IMR-90 (cell line): ENCODE measurements around the gene SMG5. TPM values are rescaled to one million over a fixed set of nuclear protein-coding genes. Genes with fewer than 3 reads are reported as not detected.

Experiments
- ATAC-seq: fragments of 200-7000 bp; cut with Tn5 transposase; 2 replicates; pipeline ENCODE4 v1.9.1; 2020; ENCODE audit warnings: low read depth, mild to moderate bottlenecking, moderate library complexity
- BruUV-seq: library from RNA; stranded (reverse); fragments of 400-500 nt; replicated peaks from 2 replicates; lab custom pipeline; 2021; lab: Mats Ljungman, UMichigan
- CTCF ChIA-PET: fragments of 300-600 bp; formaldehyde crosslinking; extraction: SDS; loops from one replicate; lab custom pipeline; 2021; ENCODE audit warnings: antibody characterized with exemption; lab: Yijun Ruan, JAX
- POLR2A ChIA-PET: fragments of 300-600 bp; sonication (Branson Sonifier 250); formaldehyde crosslinking; loops from one replicate; lab custom pipeline; 2022; ENCODE audit warnings: antibody characterized with exemption; ENCODE audit not compliant: unreplicated experiment; lab: Charles Lee
- DNase-seq: peaks from one replicate; pipeline ENCODE4 v3.0.0; 2013
- H2AFZ ChIP-seq: replicated peaks from 2 replicates; pipeline ENCODE3; 2013; ENCODE audit warnings: low read length, mild to moderate bottlenecking; ENCODE audit not compliant: poor library complexity
- H2AK5ac ChIP-seq: 2 replicates; pipeline ENCODE4 v1.6.1; 2013; ENCODE audit warnings: low read depth, low read length, inconsistent platforms
- H2AK9ac ChIP-seq: replicated peaks from 2 replicates; pipeline ENCODE3; 2013; ENCODE audit warnings: mild to moderate bottlenecking, low read depth, low read length, moderate library complexity; ENCODE audit not compliant: poor library complexity
- H2BK120ac ChIP-seq: 2 replicates; pipeline ENCODE4 v1.6.1; 2013; ENCODE audit warnings: low read depth, low read length, inconsistent platforms
- H2BK15ac ChIP-seq: 3 replicates; pipeline ENCODE4 v1.6.1; 2013; ENCODE audit warnings: low read depth, low read length, inconsistent platforms
- H2BK20ac ChIP-seq: 2 replicates; pipeline ENCODE4 v1.6.1; 2013; ENCODE audit warnings: low read depth, mild to moderate bottlenecking, inconsistent platforms, low read length, moderate library complexity
- H2BK5ac ChIP-seq: 2 replicates; pipeline ENCODE4 v1.6.1; 2013; ENCODE audit warnings: mild to moderate bottlenecking, low read depth, low read length, inconsistent platforms; ENCODE audit not compliant: poor library complexity, severe bottlenecking
- H3K14ac ChIP-seq: replicated peaks from 2 replicates; pipeline ENCODE4 v1.6.1; 2013; ENCODE audit warnings: low read depth, low read length, inconsistent platforms
- H3K18ac ChIP-seq: 2 replicates; pipeline ENCODE4 v1.6.1; 2013; ENCODE audit warnings: low read depth, low read length, control low read depth
- H3K23ac ChIP-seq: 2 replicates; pipeline ENCODE4 v1.6.1; 2013; ENCODE audit warnings: low read depth, low read length, inconsistent platforms
- H3K27ac ChIP-seq: 2 replicates; pipeline ENCODE4 v1.5.1; 2013; ENCODE audit warnings: mild to moderate bottlenecking, control low read depth, low read length; ENCODE audit not compliant: insufficient read depth
- H3K27me3 ChIP-seq: 2 replicates; pipeline ENCODE4 v1.6.1; 2013; ENCODE audit warnings: low read length; ENCODE audit not compliant: control insufficient read depth, insufficient read depth
- H3K36me3 ChIP-seq: 2 replicates; pipeline ENCODE4 v1.6.1; 2013; ENCODE audit warnings: low read length, mixed read lengths; ENCODE audit not compliant: control insufficient read depth, insufficient read depth
- H3K4ac ChIP-seq: 2 replicates; pipeline ENCODE4 v1.6.1; 2013; ENCODE audit warnings: low read depth, low read length, inconsistent platforms
- H3K4me1 ChIP-seq: 2 replicates; pipeline ENCODE4 v1.6.1; 2013; ENCODE audit warnings: low read length, mixed read lengths; ENCODE audit not compliant: control insufficient read depth, insufficient read depth
- H3K4me2 ChIP-seq: 2 replicates; pipeline ENCODE4 v1.6.1; 2013; ENCODE audit warnings: low read depth, mild to moderate bottlenecking, control low read depth, low read length, moderate library complexity
- H3K4me3 ChIP-seq: 2 replicates; pipeline ENCODE4 v1.5.1; 2013; ENCODE audit warnings: low read depth, mild to moderate bottlenecking, control low read depth, low read length, moderate library complexity; ENCODE audit not compliant: insufficient read depth
- H3K56ac ChIP-seq: 2 replicates; pipeline ENCODE4 v1.6.1; 2013; ENCODE audit warnings: low read length, inconsistent platforms; ENCODE audit not compliant: insufficient read depth; ENCODE audit errors: extremely low read depth
- H3K79me1 ChIP-seq, 2 experiments: 2 replicates each; pipeline ENCODE4 v1.6.1; 2013; ENCODE audit warnings: low read length in 2 of 2, inconsistent platforms in 1 of 2, low read depth in 1 of 2
- H3K9ac ChIP-seq: 2 replicates; pipeline ENCODE4 v1.6.1; 2013; ENCODE audit warnings: low read depth, low read length, control low read depth
- H3K9me1 ChIP-seq: 2 replicates; pipeline ENCODE4 v1.6.1; 2013; ENCODE audit warnings: low read length, inconsistent platforms; ENCODE audit not compliant: insufficient read depth
- H3K9me3 ChIP-seq: 2 replicates; pipeline ENCODE4 v1.6.1; 2013; ENCODE audit warnings: low read length; ENCODE audit not compliant: control insufficient read depth, insufficient read depth
- H4K20me1 ChIP-seq: 2 replicates; pipeline ENCODE4 v1.6.1; 2013; ENCODE audit warnings: low read length, inconsistent platforms; ENCODE audit not compliant: insufficient read depth
- H4K5ac ChIP-seq: 2 replicates; pipeline ENCODE4 v1.6.1; 2013; ENCODE audit warnings: mild to moderate bottlenecking, low read depth, low read length, control low read depth
- H4K8ac ChIP-seq, 2 experiments: 2 replicates each; pipeline ENCODE4 v1.6.1; 2013; ENCODE audit warnings: low read depth in 2 of 2, low read length in 2 of 2, control low read depth in 1 of 2, inconsistent platforms in 1 of 2
- H4K91ac ChIP-seq: 2 replicates; pipeline ENCODE4 v1.6.1; 2013; ENCODE audit warnings: low read depth, low read length, inconsistent platforms; ENCODE audit not compliant: insufficient read depth
- BHLHE40 ChIP-seq: fragments of 150-350 bp; IDR thresholded peaks from 2 replicates; pipeline ENCODE4 v1.6.1; 2016; ENCODE audit warnings: mild to moderate bottlenecking, low read depth, low read length
- CEBPB ChIP-seq: IDR thresholded peaks from 2 replicates; pipeline ENCODE4 v1.6.1; 2012; ENCODE audit warnings: low read depth, low read length, improper control_type of control experiment
- CHD1 ChIP-seq: IDR thresholded peaks from 2 replicates; pipeline ENCODE4 v1.6.1; 2012; ENCODE audit warnings: low read depth, low read length, improper control_type of control experiment
- CTCF ChIP-seq: conservative IDR thresholded peaks from 2 replicates; pipeline ENCODE4 v1.5.1; 2012; ENCODE audit warnings: mild to moderate bottlenecking, low read depth, low read length, improper control_type of control experiment
- ELK1 ChIP-seq: fragments of 150-350 bp; IDR thresholded peaks from 2 replicates; pipeline ENCODE4 v1.6.1; 2016; ENCODE audit warnings: low read depth, mild to moderate bottlenecking, low read length, moderate library complexity, borderline replicate concordance
- FOS ChIP-seq: fragments of 150-350 bp; IDR thresholded peaks from 2 replicates; pipeline ENCODE4 v1.6.1; 2016; ENCODE audit warnings: low read depth, low read length
- MAFK ChIP-seq: IDR thresholded peaks from 2 replicates; pipeline ENCODE4 v1.6.1; 2012; ENCODE audit warnings: low read depth, low read length, improper control_type of control experiment
- MAZ ChIP-seq: IDR thresholded peaks from 2 replicates; pipeline ENCODE4 v1.6.1; 2012; ENCODE audit warnings: low read depth, mild to moderate bottlenecking, low read length, improper control_type of control experiment, moderate library complexity, borderline replicate concordance
- MXI1 ChIP-seq: IDR thresholded peaks from 2 replicates; pipeline ENCODE4 v1.6.1; 2012; ENCODE audit warnings: low read depth, mild to moderate bottlenecking, low read length, moderate library complexity, borderline replicate concordance
- POLR2A ChIP-seq: IDR thresholded peaks from 2 replicates; pipeline ENCODE4 v1.6.1; 2012; ENCODE audit warnings: mild to moderate bottlenecking, low read depth, low read length
- RAD21 ChIP-seq: IDR thresholded peaks from 2 replicates; pipeline ENCODE4 v1.6.1; 2012; ENCODE audit warnings: low read length, improper control_type of control experiment
- RCOR1 ChIP-seq: IDR thresholded peaks from 2 replicates; pipeline ENCODE4 v1.6.1; 2012; ENCODE audit warnings: mild to moderate bottlenecking, low read length, improper control_type of control experiment; ENCODE audit not compliant: insufficient replicate concordance
- RFX5 ChIP-seq: IDR thresholded peaks from 2 replicates; pipeline ENCODE4 v1.8.0; 2012; ENCODE audit warnings: low read depth, mild to moderate bottlenecking, low read length, moderate library complexity
- SMC3 ChIP-seq: fragments of 150-350 bp; IDR thresholded peaks from 2 replicates; pipeline ENCODE4 v1.6.1; 2016; ENCODE audit warnings: low read depth, mild to moderate bottlenecking, antibody characterized with exemption, low read length, moderate library complexity
- USF2 ChIP-seq: fragments of 150-350 bp; IDR thresholded peaks from 2 replicates; pipeline ENCODE4 v1.6.1; 2017; ENCODE audit warnings: mild to moderate bottlenecking, antibody characterized with exemption, low read length, low read depth
- WGBS, 2 experiments: methylation state at CpG; one replicate each; pipeline versions ENCODE4 v1.1.5 to v1.1.7; 2013; ENCODE audit warnings: missing lambda C conversion rate in 2 of 2; ENCODE audit not compliant: insufficient read length in 1 of 2; ENCODE audit errors: extremely low coverage in 2 of 2; 5-methylcytosine and 5-hydroxymethylcytosine counted together
- dilution Hi-C: fragments of 300-500 bp; cut with HindIII; formaldehyde crosslinking; loops from one replicate; pipeline ENCODE4 v1.14.3; 2018; ENCODE audit warnings: low sequenced_read_pairs; ENCODE audit not compliant: unreplicated experiment
- in situ Hi-C: fragments of 300-500 bp; cut with MboI; formaldehyde crosslinking; loops from 3 replicates; pipeline ENCODE4 v1.14.3; 2019; ENCODE audit warnings: low sequenced_read_pairs, inconsistent platforms, mixed read lengths
- intact Hi-C: fragments of 100-400 bp; cut with micrococcal nuclease; formaldehyde crosslinking; loops from 2 replicates; pipeline ENCODE4 v1.10.0; 2022
- polyA plus RNA-seq, 3 experiments: library from polyadenylated mRNA; depleted of rRNA; stranded (reverse); fragments of >200 nt; gene quantifications; 2 replicates each; pipeline ENCODE4 v1.2.3, GENCODE V29; 2012; ENCODE audit warnings: low replicate concordance in 1 of 3
- total RNA-seq: library from RNA; depleted of rRNA; stranded (reverse); fragments of >200 nt; gene quantifications from 2 replicates; pipeline ENCODE4 v1.2.3, GENCODE V29; 2012

The SMG5 gene
- total and polyA plus RNA-seq, 2 of the 4 experiments (the other 2 are of a cell fraction), result 34.7 to 37.3 TPM

DNA sequence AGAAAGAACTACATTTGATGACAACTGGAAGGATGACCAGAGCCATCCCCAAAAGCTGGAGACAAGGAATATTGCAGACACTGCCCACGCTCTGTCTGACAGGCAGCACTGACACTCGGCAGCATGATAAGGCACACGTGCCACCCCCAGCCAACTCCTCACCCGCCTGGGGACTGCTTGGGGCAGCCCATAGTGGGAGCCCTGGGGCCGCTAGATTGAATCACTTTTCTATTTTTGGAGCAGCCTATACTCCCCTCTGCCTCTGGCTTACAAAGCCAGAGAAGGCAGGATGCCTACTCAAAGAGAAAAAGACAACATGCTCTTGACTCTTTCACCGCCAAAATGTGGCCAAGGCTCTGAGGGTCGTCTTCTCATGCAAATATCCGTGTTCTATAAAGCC, 1.3 kb downstream of the SMG5 start:
- POLR2A ChIA-PET, result interaction anchor here (1.0 kb wide), 1 partner anchor 13 kb away, joined by 3 read pairs; no protein-coding TSS in a partner anchor
- no peak overlapping the region for H4K8ac ChIP-seq
- intact Hi-C loops, result no loop called here
- TF ChIP-seq POLR2A (peak; percentile 52; the same call in 1 of the 2 replicates), CHD1 (no peak), USF2 (peak; percentile 72), RAD21 (no peak; the same call in 1 of the 2 replicates), FOS (0 out of 2 replicates have a peak, but pooled peaks have one; percentile 43), MXI1 (peak; percentile 100), RCOR1 (no peak), RFX5 (no peak), MAFK (no peak), BHLHE40 (peak; percentile 95), CEBPB (no peak), MAZ (no peak), ELK1 (no peak), SMC3 (no peak), CTCF (peak; percentile 26; the same call in 1 of the 2 replicates)

More for the DNA sequence above, 1.3 kb downstream of the SMG5 start:
- peaks cover 7% of the 10 kb centered on the region for H3K9me1 ChIP-seq
- no TSS peak for BruUV-seq
- H4K20me1 ChIP-seq, result peaks cover 32% of the 10 kb centered on the region
- H2BK120ac ChIP-seq, result no peak overlapping the region
- H3K56ac ChIP-seq, result no peak overlapping the region
- DNase-seq, result peak; percentile 55
- H3K4ac ChIP-seq, result peak overlapping the region; percentile 53; the same call in 1 of the 2 replicates
- H2BK15ac ChIP-seq, result no peak overlapping the region
- no peak overlapping the region for H4K5ac ChIP-seq
- H3K18ac ChIP-seq, result no peak overlapping the region
- H2BK5ac ChIP-seq, result no peak overlapping the region
- peak overlapping the region; percentile 76; the same call in 1 of the 2 replicates for H2AK5ac ChIP-seq
- no peak overlapping the region for H2AFZ ChIP-seq
- peak overlapping the region; percentile 86; the same call in 1 of the 2 replicates for H3K9ac ChIP-seq
- CTCF ChIA-PET, result interaction anchor here (0.6 to 1.0 kb wide), 2 partner anchors 18 to 341 kb away, joined by 3 to 7 read pairs; partner anchors contain the start of gene VHLL
- peaks cover 11% of the 10 kb centered on the region for H3K4me1 ChIP-seq
- peak overlapping the region; percentile 90 for H3K4me2 ChIP-seq
- no peak overlapping the region for H4K91ac ChIP-seq
- peak overlapping the region; percentile 88; the same call in 1 of the 2 replicates for H3K14ac ChIP-seq
- H3K79me1 ChIP-seq, result peaks cover 45 to 73% of the 10 kb centered on the region in 2 experiments; a peak in 3 of 4 replicates
- no peak overlapping the region for H3K27ac ChIP-seq
- H3K4me3 ChIP-seq, result peak overlapping the region; percentile 67; the same call in 1 of the 2 replicates
- in situ Hi-C loops (no loop called here), dilution Hi-C loops (no loop called here)
- WGBS, 2 experiments, result 7% methylated on average over 3 of the region's 8 CpGs; no CpG with 5 or more reads in 1 of the 2 experiments
- peak; percentile 6; the same call in 1 of the 2 replicates for ATAC-seq
- H3K36me3 ChIP-seq, result peaks cover 18% of the 10 kb centered on the region
- no peaks in the 10 kb centered on the region for H3K9me3 ChIP-seq
- peak overlapping the region; percentile 12 for H2AK9ac ChIP-seq
- H2BK20ac ChIP-seq, result no peak overlapping the region
- no peaks in the 10 kb centered on the region for H3K27me3 ChIP-seq
- H3K23ac ChIP-seq, result peak overlapping the region; percentile 25; the same call in 1 of the 2 replicates
